GM19238 (cell line): Measurements from ENCODE around the gene WIPF3.

Experiments
- DNase-seq: peaks from one replicate; pipeline ENCODE4 v3.0.0; 2011; ENCODE audit warnings: low spot score; ENCODE audit not compliant: insufficient read length

The WIPF3 gene

GRCh38 chr7:29808075-29808801, 1.9 kb downstream of the WIPF3 start:
- no peak for DNase-seq

DNA sequence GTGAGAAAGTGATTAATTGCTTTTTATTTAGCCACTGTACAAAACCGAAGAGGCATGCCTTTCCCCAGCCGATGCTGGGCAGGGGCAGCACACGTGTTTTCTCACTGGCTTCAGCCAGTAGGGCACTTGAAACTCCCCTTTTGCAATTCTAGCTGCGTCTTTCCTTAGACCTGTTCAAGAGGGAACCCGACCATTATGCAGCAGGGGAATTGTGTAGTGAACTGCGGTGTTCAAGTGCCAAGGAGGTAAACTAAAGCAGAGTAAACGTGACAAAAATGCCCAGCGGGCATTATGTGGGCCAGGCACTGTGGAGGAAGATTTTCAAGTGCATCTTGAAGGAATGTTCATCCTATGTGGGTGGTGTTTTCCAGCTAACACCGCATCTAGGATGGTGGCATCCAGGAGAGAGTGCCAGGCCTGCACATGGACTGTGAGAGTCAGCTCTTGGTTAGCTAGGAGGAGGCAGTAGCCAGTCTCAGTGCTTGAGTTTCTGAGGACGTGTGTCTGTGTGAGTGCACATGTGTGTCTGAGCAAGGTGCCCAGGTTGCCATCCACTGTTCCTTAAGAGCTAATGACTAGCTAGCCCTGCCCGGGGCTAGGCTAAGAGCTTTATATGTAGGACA, 3.3 kb downstream of the WIPF3 start:
- no peak for DNase-seq

DNA sequence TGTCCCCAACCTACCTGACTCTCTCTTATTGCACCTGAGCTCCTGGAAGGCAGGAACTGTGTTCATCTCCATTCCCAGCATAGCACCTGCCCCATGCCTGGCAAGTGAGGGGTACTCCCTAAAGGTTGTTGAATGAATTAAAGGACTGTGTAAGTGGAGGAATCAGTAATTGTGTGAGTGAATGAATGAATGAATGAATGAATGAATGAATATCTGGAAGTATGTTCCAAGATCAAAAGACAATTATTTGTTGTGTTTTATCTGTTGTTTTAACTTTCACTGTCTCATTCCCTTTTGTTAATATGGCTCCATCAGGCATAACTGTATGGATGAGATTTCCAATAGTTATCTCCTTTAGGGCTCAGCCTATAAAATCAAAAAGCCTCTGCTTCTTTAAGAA, 4.0 kb downstream of the WIPF3 start:
- DNase-seq = no peak

DNA sequence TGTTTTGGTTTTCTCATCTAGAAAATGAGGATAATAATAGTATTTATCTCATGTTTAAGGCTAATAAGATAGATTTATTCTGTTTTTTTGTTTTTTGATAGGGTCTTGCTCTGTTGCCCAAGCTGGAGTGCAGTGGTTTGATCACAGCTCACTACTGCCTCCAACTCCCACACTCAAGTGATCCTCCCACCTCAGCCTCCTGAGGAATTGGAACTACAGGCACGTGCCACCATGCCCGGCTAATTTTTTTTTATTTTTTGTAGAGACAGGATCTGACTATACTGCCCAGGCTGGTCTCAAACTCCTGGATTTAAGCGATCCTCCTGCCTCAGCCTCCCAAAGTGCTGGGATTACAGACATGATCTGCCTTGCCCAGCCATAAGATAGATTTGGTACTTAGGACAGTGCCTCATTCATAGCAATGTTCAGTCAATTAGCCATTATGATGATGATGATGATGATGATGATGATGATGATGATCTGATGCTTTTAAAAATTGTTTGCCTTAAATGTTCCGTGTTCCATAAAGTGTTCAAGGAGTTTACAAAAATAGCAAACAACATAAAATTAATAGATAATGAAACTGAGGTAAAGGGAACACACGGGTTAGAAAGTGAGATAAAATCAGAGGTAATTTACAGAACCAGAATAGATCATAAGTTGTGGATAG, 4.6 kb downstream of the WIPF3 start:
- DNase-seq = no peak

DNA sequence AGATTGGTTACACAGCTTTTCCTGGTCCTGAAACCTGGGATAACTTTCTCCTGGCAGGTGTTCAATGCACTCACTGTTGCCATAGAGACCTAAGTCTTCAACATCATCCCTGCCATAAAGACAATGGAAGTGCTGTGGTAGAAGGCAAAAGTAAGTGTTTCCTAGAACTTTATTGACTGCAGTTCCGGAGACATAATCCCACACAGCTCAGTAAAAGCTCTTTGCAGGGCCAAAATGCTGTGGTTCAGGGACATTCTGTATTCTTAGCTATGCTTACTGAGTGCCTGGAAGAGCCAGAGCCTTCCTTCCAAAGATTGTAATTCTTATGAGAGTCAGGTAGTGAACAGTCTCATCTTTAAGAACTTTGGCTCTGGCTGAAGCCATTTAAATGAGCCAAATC, 5.3 kb downstream of the WIPF3 start:
- DNase-seq = no peak

GRCh38 chr7:29812185-29812876, 6.0 kb downstream of the WIPF3 start:
- DNase-seq = no peak

GRCh38 chr7:29815181-29816105, 9.1 kb downstream of the WIPF3 start:
- no peak for DNase-seq

DNA sequence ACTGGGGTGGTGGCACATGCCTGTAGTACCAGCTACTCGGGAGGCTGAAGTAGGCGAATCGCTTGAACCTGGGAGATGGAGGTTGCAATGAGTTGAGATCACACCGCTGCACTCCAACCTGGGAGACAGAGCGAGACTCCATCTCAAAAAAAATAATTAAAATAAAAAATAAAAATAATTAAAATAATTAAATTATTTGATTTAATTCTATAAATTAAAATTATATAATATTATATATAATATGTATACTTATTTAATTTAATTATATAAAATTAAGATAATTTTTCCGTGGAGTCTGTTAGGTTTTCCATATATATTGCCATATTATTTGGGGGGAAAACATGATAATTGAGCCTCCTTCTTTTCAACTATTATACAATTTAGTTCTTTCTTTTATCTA, 12.0 kb downstream of the WIPF3 start:
- DNase-seq = no peak

GRCh38 chr7:29825775-29826529, 19.6 kb downstream of the WIPF3 start:
- DNase-seq = no peak

DNA sequence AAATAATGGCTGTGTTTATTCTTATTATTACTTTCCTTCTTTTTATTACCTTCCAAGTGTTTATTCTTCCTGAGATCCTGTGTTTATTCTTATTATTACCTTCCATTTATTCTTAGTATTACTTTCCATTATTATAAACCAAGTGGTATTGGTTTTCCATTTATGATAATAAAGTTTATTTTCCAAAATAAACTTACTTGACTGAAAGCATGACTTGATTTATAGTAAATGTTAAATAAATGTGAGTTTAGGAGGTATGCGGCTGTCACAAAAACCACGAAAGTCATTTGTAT, 20.2 kb downstream of the WIPF3 start:
- DNase-seq = no peak

GRCh38 chr7:29826904-29827303, 20.6 kb downstream of the WIPF3 start:
- no peak for DNase-seq

GRCh38 chr7:29831705-29832104, 25.4 kb downstream of the WIPF3 start:
- DNase-seq = no peak

DNA sequence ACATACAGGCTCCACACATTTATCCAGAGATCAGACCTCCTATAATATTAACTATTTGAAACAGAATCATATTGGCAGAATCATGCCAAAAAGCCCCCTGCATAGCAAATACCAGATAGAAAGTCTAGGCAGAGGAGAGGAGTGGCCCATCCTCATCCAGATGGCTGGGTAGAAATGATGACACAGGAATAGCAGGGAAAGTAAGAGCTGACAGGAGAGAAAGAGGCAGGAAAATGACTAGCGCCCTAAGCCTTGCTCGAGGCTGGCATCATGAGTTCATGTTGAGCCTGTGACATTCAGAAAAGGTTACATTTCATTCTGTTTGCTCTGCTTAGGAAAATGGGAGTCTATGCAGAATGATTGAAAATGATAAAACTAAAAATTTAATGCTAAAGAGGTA, 27.6 kb downstream of the WIPF3 start:
- no peak for DNase-seq

DNA sequence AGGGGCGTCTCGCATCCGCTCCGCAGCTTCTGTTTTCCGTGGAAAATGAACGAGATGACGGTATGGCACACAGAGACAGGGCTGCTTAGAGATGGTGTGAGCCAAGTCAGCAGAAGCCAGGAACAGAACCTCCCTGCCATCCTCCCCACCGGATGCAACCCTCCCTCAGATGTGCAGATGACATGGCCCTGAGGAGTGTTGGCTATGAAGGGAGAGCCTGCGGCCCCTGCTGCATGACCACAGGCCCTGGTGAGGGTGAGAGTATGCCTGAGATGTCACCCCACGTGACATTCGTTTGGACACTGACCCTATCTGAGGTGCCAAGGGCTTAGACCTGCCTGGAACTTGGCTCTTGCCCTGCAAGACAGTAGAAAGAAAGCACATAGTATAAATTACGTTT, 29.4 kb downstream of the WIPF3 start:
- no peak for DNase-seq

- DNase-seq = no peak
Observed at GRCh38 chr7:29839302-29839701, 33.0 kb downstream of the WIPF3 start.

GRCh38 chr7:29839921-29840320, 33.6 kb downstream of the WIPF3 start:
- no peak for DNase-seq

DNA sequence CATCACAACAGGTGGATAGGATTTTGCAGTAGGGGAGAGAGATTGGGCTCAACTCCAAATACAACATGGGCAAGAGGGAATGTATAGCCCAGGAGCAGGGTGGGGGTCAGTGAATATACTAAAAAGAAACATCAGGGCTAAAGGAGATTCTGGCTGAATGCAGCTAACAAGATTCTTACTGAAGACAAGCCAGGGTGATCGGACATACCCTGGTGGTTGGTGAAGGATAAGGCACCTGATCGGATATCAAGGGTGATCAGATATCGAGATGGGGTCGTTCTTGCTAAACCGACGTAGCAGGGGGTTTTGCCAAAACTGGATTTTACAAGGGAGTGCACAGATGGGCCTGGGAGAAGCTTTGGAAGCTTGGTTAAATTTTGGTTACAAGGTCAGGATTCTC, 34.4 kb downstream of the WIPF3 start:
- DNase-seq = no peak

DNA sequence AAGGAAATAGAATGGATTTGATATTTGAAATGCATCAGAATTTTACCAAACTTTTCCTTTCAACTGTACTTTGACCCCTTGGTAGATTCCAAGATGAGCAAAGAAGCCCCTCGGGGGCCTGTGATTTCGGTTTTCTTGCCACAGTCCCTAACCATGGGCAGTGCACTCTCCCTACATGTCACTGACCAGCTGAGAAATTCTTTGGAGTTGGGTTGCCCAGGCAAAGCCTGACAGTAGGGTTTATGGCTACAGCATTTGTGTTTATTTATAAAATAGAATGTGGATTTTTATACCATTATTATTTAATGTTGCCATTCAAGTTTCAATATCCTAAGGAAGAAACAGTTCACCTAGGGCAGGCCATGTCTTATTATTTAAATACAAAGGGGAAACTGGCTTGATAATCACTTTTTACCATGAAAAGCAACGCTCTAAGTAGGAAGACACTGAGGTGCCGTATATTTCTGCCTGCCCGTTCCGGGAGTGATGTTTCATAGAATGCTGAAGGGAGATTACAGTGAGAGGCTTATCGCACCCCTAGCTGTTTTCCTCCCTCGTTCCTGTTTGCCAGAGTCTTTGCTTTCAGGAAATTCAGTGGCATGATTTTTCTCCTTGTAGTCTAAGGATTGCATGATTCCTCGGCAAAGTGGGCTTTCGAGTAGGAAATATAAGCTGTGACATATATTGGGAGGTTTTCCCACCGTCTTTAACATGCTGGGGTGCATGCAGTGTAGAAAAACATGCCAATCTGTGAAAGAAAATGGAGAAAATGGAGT, 35.8 kb downstream of the WIPF3 start:
- no peak for DNase-seq

DNA sequence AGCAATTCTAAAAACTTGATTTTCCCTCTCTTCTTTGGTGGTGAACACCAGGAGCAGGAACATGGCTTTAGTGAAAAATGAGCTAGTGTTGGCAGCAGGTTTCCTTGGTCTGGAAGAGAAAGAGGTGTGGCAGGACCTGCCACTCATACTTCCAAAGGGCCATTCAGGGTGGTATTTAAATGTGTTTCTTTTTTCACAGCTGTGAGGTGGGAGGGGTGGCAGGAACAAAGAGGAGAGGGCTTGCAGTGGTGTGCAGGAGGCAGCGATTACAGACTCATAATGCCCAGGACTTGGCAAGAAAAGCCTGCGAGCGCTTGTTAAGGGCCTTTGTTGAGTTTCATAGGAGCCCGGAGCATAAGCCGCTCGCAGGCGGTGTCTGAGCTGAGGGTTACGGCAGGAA, 36.8 kb downstream of the WIPF3 start:
- DNase-seq = no peak

GRCh38 chr7:29843726-29844125, 37.4 kb downstream of the WIPF3 start:
- no peak for DNase-seq
